Activated CD4-positive, alpha-beta T cell treated with anti-CD3 and anti-CD28 coated beads for 36 hours (primary cell): Measurements from ENCODE around the gene IGF2R. TPM values are rescaled to one million over a fixed set of nuclear protein-coding genes. Genes with fewer than 3 reads are reported as not detected.

ENCODE experiments used
- ATAC-seq: fragments of 200-7000 bp; cut with Tn5 transposase; one replicate; pipeline ENCODE4 v1.10.0; 2021; ENCODE audit warnings: mild to moderate bottlenecking, moderate library complexity
- CTCF ChIA-PET: fragments of 350-600 bp; sonication (Branson Sonifier 250); formaldehyde crosslinking; loops from one replicate; lab custom pipeline; 2021; ENCODE audit warnings: antibody characterized with exemption; lab: Charles Lee
- POLR2A ChIA-PET: fragments of 350-600 bp; sonication (Branson Sonifier 250); formaldehyde crosslinking; loops from one replicate; lab custom pipeline; 2021; ENCODE audit warnings: antibody characterized with exemption, inconsistent platforms; lab: Charles Lee
- DNase-seq: peaks from one replicate; pipeline ENCODE4 v3.0.0-alpha.2; 2020
- H3K27ac Mint-ChIP-seq: one replicate; pipeline ENCODE4 v1.8.0; 2021; ENCODE audit warnings: mixed read lengths
- H3K27me3 Mint-ChIP-seq: one replicate; pipeline ENCODE4 v1.8.0; 2021; ENCODE audit warnings: mixed read lengths
- H3K36me3 Mint-ChIP-seq: one replicate; pipeline ENCODE4 v1.8.0; 2021; ENCODE audit warnings: low read depth, mixed read lengths
- H3K4me1 Mint-ChIP-seq: one replicate; pipeline ENCODE4 v1.8.0; 2021; ENCODE audit warnings: mixed read lengths
- H3K4me3 Mint-ChIP-seq: one replicate; pipeline ENCODE4 v1.8.0; 2021; ENCODE audit warnings: mild to moderate bottlenecking, moderate library complexity, mixed read lengths
- H3K9me3 Mint-ChIP-seq: one replicate; pipeline ENCODE4 v1.8.0; 2021; ENCODE audit warnings: low read depth, mixed read lengths
- intact Hi-C, 2 experiments: fragments of 100-400 bp; cut with DNase I in 1 of 2; cut with micrococcal nuclease in 1 of 2; formaldehyde crosslinking; loops; one replicate each; pipeline versions ENCODE4 v1.14.2 to v1.15.1; 2022 to 2024; cut with DNase I, micrococcal nuclease
- total RNA-seq, 2 experiments: library from RNA; stranded (reverse); gene quantifications; one replicate each; pipeline ENCODE4 v1.2.3, GENCODE V29; 2021

The IGF2R gene
- total RNA-seq, 2 experiments from 2014 or later: 55.6 to 65.6 TPM

- DNase-seq: no peak
- H3K4me1 Mint-ChIP-seq: no peaks in the 10 kb centered on the region
- no peak for ATAC-seq
- H3K9me3 Mint-ChIP-seq: no peaks in the 10 kb centered on the region
- H3K27ac Mint-ChIP-seq: no peak overlapping the region
- POLR2A ChIA-PET: no interaction called here
- no peak overlapping the region for H3K4me3 Mint-ChIP-seq
- H3K36me3 Mint-ChIP-seq: no peaks in the 10 kb centered on the region
- intact Hi-C loops: no loop called here
- CTCF ChIA-PET: interaction anchor here (0.8 kb wide), 1 partner anchor 10 kb away, joined by 3 read pairs; no protein-coding TSS in a partner anchor
- H3K27me3 Mint-ChIP-seq: no peaks in the 10 kb centered on the region
Observed at GRCh38 chr6:159952289-159953005, 16.4 kb upstream of the IGF2R start.

DNA sequence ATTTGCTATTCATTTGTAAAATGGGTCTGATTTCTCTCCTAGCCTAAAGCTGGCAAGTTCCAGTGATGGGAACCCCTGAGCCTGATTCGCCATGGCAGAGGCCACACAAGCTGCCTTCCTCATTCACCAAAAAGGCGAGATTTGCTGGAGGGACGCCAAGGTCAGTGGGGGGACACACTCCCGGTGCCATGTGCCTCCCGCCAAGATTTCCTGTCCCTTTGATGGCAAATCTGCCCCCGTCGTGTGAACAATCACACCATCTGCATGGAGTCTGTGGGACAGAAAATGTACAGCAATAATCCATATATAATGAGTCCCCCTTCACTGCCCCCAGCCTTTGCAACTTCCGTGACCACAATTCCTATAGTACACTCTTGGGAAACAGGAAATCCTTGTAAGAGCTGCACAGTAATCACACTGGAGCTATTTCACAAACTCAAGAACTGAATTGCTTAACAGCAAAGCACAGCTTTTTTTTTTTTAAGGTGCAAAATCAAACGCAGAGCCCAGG lies 15.7 kb upstream of the IGF2R start:
- H3K4me3 Mint-ChIP-seq: no peak overlapping the region
- ChIA-PET CTCF (interaction anchor here (0.8 kb wide), 1 partner anchor 11 kb away, joined by 3 read pairs; no protein-coding TSS in a partner anchor), POLR2A (interaction anchor here (0.6 kb wide), 1 partner anchor 275 kb away, joined by 7 read pairs; no protein-coding TSS in a partner anchor)
- H3K27me3 Mint-ChIP-seq: no peaks in the 10 kb centered on the region
- no peak overlapping the region for H3K27ac Mint-ChIP-seq
- H3K4me1 Mint-ChIP-seq: no peaks in the 10 kb centered on the region
- no peaks in the 10 kb centered on the region for H3K36me3 Mint-ChIP-seq
- ATAC-seq (no peak), DNase-seq (no peak)
- H3K9me3 Mint-ChIP-seq: no peaks in the 10 kb centered on the region
- intact Hi-C loops: no loop called here

DNA sequence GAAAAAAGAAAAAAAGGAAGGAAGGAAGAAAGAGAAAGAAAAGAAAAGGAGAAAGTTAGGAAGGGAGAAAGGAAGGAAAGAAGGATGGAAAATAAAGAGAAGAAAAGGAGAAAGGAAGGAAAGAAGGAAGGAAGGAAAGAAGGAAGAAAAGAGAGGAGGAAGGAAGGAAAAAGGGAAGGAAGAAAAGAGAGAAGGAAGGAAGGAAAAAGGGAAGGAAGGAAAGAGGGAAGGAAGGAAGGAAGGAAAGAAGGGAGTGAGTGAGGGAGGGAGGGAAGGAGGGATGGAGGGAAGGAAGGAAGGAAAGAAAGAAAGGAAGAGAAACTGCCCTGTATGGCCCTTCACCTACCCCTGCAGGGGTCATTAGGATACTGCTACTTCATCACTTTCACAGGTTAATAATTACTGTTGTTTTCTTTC lies 12.9 kb upstream of the IGF2R start:
- ChIA-PET POLR2A (interaction anchor here (0.6 kb wide), 1 partner anchor 44 kb away, joined by 3 read pairs; no protein-coding TSS in a partner anchor), CTCF (interaction anchor here (0.7 kb wide), 1 partner anchor 12 kb away, joined by 3 read pairs; no protein-coding TSS in a partner anchor)
- DNase-seq: no peak
- Mint-ChIP-seq H3K36me3 (no peaks in the 10 kb centered on the region), H3K27me3 (no peaks in the 10 kb centered on the region), H3K4me3 (no peak overlapping the region), H3K4me1 (no peaks in the 10 kb centered on the region), H3K27ac (no peak overlapping the region), H3K9me3 (no peaks in the 10 kb centered on the region)
- intact Hi-C loops: no loop called here
- ATAC-seq: no peak

GRCh38 chr6:159957071-159957673 lies 11.7 kb upstream of the IGF2R start:
- CTCF ChIA-PET: interaction anchor here (0.7 to 1.2 kb wide), 3 partner anchors 10 to 149 kb away, joined by 3 to 4 read pairs (median 3); no protein-coding TSS in a partner anchor
- Mint-ChIP-seq H3K4me1 (no peaks in the 10 kb centered on the region), H3K4me3 (no peak overlapping the region), H3K27me3 (no peaks in the 10 kb centered on the region), H3K9me3 (no peaks in the 10 kb centered on the region), H3K27ac (no peak overlapping the region), H3K36me3 (no peaks in the 10 kb centered on the region)
- ATAC-seq (no peak), DNase-seq (no peak)
- intact Hi-C loops: no loop called here
- POLR2A ChIA-PET: no interaction called here

DNA sequence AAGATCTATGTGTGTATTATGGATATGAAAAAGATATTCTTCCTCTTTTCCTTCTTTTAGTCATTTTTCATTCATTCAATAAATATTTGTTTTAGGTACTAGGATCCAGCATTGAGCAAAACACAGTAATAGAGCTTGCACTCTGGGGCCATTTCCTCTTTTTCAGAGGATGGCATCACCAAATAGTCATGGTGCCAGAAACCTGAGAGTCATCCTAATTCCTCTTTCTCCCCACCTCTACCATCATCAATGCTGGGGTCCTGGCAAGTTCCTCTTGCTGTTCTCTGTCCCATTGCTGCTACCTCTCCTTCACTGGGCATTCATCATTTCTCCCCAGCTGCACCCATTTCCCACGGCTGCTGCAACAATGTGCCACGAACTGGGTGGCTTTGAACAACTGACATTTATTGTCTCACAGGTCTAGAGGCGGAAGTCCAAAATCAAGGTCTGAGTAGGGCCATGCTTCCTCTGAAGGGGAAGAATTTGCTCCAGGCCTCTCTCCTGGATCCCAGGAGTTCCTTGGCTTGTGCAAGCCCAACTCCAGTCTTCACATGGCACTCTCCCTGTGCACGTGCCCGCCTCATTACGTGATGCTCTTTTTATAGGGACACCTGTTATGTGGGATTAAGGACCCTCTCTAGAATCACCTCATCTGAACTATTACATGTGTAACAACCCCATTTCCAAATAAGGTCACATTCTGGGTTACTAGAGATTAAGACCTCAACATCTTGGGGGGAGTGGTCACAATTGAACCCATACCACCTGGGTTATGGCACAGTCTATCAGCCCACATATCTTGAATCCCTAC lies 9.5 kb upstream of the IGF2R start:
- CTCF ChIA-PET: no interaction called here
- no peak overlapping the region for H3K4me3 Mint-ChIP-seq
- no peak overlapping the region for H3K27ac Mint-ChIP-seq
- no peak for ATAC-seq
- intact Hi-C loops: no loop called here
- POLR2A ChIA-PET: interaction anchor here (0.6 kb wide), 1 partner anchor 153 kb away, joined by 3 read pairs; no protein-coding TSS in a partner anchor
- H3K4me1 Mint-ChIP-seq: no peaks in the 10 kb centered on the region
- H3K36me3 Mint-ChIP-seq: no peaks in the 10 kb centered on the region
- H3K9me3 Mint-ChIP-seq: no peaks in the 10 kb centered on the region
- no peak for DNase-seq
- no peaks in the 10 kb centered on the region for H3K27me3 Mint-ChIP-seq

- Mint-ChIP-seq H3K27ac (no peak overlapping the region), H3K4me1 (no peaks in the 10 kb centered on the region)
- POLR2A ChIA-PET: interaction anchor here (0.6 kb wide), 2 partner anchors 122 to 153 kb away, joined by 3 to 4 read pairs; no protein-coding TSS in a partner anchor
Observed at GRCh38 chr6:159959976-159960384, 8.9 kb upstream of the IGF2R start.

DNA sequence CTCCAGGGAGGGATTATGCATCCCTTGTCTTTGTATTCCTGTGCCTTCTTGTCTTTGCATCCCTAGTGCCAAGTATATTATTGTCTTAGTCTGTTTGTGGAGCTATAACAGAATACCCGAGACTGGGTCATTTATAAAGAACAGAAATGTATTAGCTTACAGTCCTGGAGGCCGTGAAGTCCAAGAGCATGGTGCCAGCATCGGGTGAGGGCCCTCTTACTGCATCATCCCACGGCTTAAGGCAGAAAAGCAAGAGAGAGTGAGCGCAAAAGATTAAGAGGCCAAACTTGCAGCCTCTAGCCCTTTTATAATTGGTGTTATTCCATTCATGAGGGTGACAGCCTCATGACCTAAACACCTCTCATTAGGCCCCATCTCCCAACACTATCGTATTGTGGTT lies 8.4 kb upstream of the IGF2R start:
- POLR2A ChIA-PET: interaction anchor here (0.6 kb wide), 1 partner anchor 121 kb away, joined by 4 read pairs; no protein-coding TSS in a partner anchor
- Mint-ChIP-seq H3K27ac (no peak overlapping the region), H3K27me3 (no peaks in the 10 kb centered on the region), H3K9me3 (no peaks in the 10 kb centered on the region), H3K4me3 (no peak overlapping the region), H3K36me3 (no peaks in the 10 kb centered on the region), H3K4me1 (no peaks in the 10 kb centered on the region)
- no peak for DNase-seq
- intact Hi-C loops: no loop called here
- no peak for ATAC-seq
- CTCF ChIA-PET: interaction anchor here (0.7 to 1.3 kb wide), 2 partner anchors 18 to 262 kb away, joined by 3 read pairs; no protein-coding TSS in a partner anchor

More at GRCh38 chr6:159959976-159960384, 8.9 kb upstream of the IGF2R start:
- H3K36me3 Mint-ChIP-seq: no peaks in the 10 kb centered on the region
- no peaks in the 10 kb centered on the region for H3K27me3 Mint-ChIP-seq
- intact Hi-C loops: no loop called here
- ATAC-seq (no peak), DNase-seq (no peak)
- H3K4me3 Mint-ChIP-seq: no peak overlapping the region
- CTCF ChIA-PET: interaction anchor here (0.7 to 1.3 kb wide), 2 partner anchors 18 to 262 kb away, joined by 3 read pairs; no protein-coding TSS in a partner anchor
- H3K9me3 Mint-ChIP-seq: no peaks in the 10 kb centered on the region

DNA sequence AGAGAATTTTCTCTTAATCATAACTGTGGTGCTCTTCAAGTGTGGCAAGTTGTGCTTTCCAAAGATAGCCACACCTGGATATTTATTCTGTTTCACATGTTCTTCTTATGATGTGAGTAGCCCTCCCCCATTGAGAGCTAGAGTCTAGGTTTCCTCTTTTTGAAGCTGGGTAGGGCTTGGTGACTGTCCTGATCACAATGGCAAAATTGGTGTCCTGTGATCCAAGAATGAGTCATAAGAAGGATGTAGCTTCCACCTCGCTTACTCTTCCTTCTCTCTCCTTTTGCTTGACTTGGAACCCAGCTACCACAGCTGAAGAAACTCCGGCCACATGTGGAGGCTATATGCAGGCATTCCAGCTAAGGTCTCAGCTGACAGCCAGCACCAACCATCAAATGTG lies 7.4 kb upstream of the IGF2R start:
- Mint-ChIP-seq H3K4me3 (no peak overlapping the region), H3K27ac (no peak overlapping the region), H3K9me3 (no peaks in the 10 kb centered on the region), H3K4me1 (no peaks in the 10 kb centered on the region), H3K36me3 (no peaks in the 10 kb centered on the region), H3K27me3 (no peaks in the 10 kb centered on the region)
- DNase-seq (no peak), ATAC-seq (no peak)
- intact Hi-C loops: no loop called here
- ChIA-PET POLR2A (interaction anchor here (1.0 kb wide), 1 partner anchor 31 kb away, joined by 3 read pairs; no protein-coding TSS in a partner anchor), CTCF (no interaction called here)

- Mint-ChIP-seq H3K4me3 (no peak overlapping the region), H3K4me1 (peaks cover 3% of the 10 kb centered on the region), H3K27ac (no peak overlapping the region), H3K36me3 (no peaks in the 10 kb centered on the region), H3K9me3 (no peaks in the 10 kb centered on the region), H3K27me3 (no peaks in the 10 kb centered on the region)
- ChIA-PET POLR2A (no interaction called here), CTCF (no interaction called here)
- intact Hi-C loops: no loop called here
- no peak for ATAC-seq
- DNase-seq: no peak
Observed at GRCh38 chr6:159963111-159963510, 5.8 kb upstream of the IGF2R start.

GRCh38 chr6:159964046-159964445 lies 4.8 kb upstream of the IGF2R start:
- no peak for ATAC-seq
- Mint-ChIP-seq H3K27me3 (no peaks in the 10 kb centered on the region), H3K4me1 (peaks cover 3% of the 10 kb centered on the region), H3K4me3 (no peak overlapping the region), H3K9me3 (no peaks in the 10 kb centered on the region), H3K27ac (no peak overlapping the region), H3K36me3 (no peaks in the 10 kb centered on the region)
- POLR2A ChIA-PET: no interaction called here
- intact Hi-C loops: no loop called here
- CTCF ChIA-PET: interaction anchor here (0.6 to 1.2 kb wide), 2 partner anchors 20 to 268 kb away, joined by 3 read pairs; no protein-coding TSS in a partner anchor
- DNase-seq: no peak

GRCh38 chr6:159966339-159966738 lies 2.5 kb upstream of the IGF2R start:
- ATAC-seq (no peak), DNase-seq (no peak)
- Mint-ChIP-seq H3K4me3 (no peak overlapping the region), H3K27me3 (no peaks in the 10 kb centered on the region), H3K9me3 (no peaks in the 10 kb centered on the region), H3K27ac (no peak overlapping the region), H3K4me1 (peaks cover 16% of the 10 kb centered on the region), H3K36me3 (peaks cover 9% of the 10 kb centered on the region)
- ChIA-PET CTCF (interaction anchor here (0.8 to 1.7 kb wide), 4 partner anchors 15 to 275 kb away, joined by 3 to 4 read pairs (median 3); no protein-coding TSS in a partner anchor), POLR2A (no interaction called here)
- intact Hi-C loops: no loop called here
